Measurements from ENCODE around the gene ARL5A. TPM values are rescaled to one million over a fixed set of nuclear protein-coding genes. Genes with fewer than 3 reads are reported as not detected.
A peak's percentile ranks its signal among the peaks of the same experiment; 100 is the strongest.

The ARL5A gene
- total and polyA plus RNA-seq, 9 of the 15 experiments (the other 6 are each of a cell fraction or from before 2014, with no cell fraction given): 16.3 to 117 (median 88.4) TPM

DNA sequence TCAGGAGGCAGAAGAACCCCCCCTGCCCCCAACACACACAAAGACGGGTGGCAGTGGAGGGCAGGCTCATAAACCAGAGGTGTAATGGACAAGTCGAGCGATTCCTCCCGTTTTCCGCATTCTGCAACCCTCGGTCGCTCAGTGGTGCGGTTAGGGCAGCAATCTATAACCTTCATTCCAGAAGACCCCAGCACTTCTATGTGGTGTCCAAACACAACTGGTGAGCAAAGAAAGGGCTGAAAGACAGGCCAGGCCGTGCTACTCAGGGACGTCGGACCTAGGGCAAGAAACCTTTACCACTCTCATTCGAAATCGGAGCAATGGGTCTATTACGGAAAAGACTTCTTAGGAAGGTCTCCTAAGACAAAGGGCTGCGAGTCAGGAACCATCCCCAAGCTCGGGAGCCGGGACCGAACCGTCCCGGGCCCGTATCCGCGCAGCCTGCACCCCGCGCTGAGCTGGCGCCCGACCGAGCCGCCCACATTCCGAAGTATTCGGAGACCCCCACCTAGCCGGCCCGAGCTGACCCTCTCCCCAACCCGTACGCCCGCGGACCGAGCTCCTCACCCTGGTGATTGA lies 568 bp downstream of the ARL5A start (continued):
- no peak for TF ChIP-seq ZNF311 (CRISPR knock-in tag; IDR thresholded peaks at IDR 0.05)
- TF ChIP-seq RHOXF2B (CRISPR knock-in tag; conservative IDR thresholded peaks at IDR 0.05): 0 out of 2 replicates have a peak, but pooled peaks have one; percentile 32
- TF ChIP-seq SMARCA5 (IDR thresholded peaks at IDR 0.05): peak; percentile 30; the same call in 1 of the 2 replicates
- TF ChIP-seq MYC (IDR thresholded peaks at IDR 0.05; ENCODE audit: low read depth, low read length): no peak
- TF ChIP-seq MYC (CRISPR knock-in tag; IDR thresholded peaks at IDR 0.05; ENCODE audit: borderline replicate concordance, low read depth): peak; percentile 88
- TF ChIP-seq ZBTB7A (IDR thresholded peaks at IDR 0.05; ENCODE audit: borderline replicate concordance, control insufficient read depth, low read depth, low read length): 0 out of 2 replicates have a peak, but pooled peaks have one; percentile 72
- TF ChIP-seq SLC30A9 (CRISPR knock-in tag; IDR thresholded peaks at IDR 0.05): no peak
- peak in 1 of 2 experiments; percentile 14; a peak in 1 of 4 replicates for TF ChIP-seq ARNT (IDR thresholded peaks at IDR 0.05)
- peak; percentile 69 for TF ChIP-seq RBM25 (IDR thresholded peaks at IDR 0.05; ENCODE audit: low read depth, low read length, severe bottlenecking)
- 0 out of 2 replicates have a peak, but pooled peaks have one; percentile 32 for TF ChIP-seq ADNP (tag; IDR thresholded peaks at IDR 0.05)
- TF ChIP-seq, protein P1, sequence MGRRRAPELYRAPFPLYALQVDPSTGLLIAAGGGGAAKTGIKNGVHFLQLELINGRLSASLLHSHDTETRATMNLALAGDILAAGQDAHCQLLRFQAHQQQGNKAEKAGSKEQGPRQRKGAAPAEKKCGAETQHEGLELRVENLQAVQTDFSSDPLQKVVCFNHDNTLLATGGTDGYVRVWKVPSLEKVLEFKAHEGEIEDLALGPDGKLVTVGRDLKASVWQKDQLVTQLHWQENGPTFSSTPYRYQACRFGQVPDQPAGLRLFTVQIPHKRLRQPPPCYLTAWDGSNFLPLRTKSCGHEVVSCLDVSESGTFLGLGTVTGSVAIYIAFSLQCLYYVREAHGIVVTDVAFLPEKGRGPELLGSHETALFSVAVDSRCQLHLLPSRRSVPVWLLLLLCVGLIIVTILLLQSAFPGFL (CRISPR knock-in tag; IDR thresholded peaks at IDR 0.05): no peak
- TF ChIP-seq ZNF316 (IDR thresholded peaks at IDR 0.05): no peak
- TF ChIP-seq ZKSCAN8 (CRISPR knock-in tag; IDR thresholded peaks at IDR 0.05): no peak
- peak; percentile 45 for TF ChIP-seq CHD1 (IDR thresholded peaks at IDR 0.05; ENCODE audit: low read length)
- TF ChIP-seq NFRKB (IDR thresholded peaks at IDR 0.05; ENCODE audit: low read depth): 0 out of 2 replicates have a peak, but pooled peaks have one; percentile 58
- TF ChIP-seq NFIC (IDR thresholded peaks at IDR 0.05): 0 out of 2 replicates have a peak, but pooled peaks have one; percentile 6
- TF ChIP-seq, protein P2, sequence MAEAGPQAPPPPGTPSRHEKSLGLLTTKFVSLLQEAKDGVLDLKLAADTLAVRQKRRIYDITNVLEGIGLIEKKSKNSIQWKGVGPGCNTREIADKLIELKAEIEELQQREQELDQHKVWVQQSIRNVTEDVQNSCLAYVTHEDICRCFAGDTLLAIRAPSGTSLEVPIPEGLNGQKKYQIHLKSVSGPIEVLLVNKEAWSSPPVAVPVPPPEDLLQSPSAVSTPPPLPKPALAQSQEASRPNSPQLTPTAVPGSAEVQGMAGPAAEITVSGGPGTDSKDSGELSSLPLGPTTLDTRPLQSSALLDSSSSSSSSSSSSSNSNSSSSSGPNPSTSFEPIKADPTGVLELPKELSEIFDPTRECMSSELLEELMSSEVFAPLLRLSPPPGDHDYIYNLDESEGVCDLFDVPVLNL (CRISPR knock-in tag; IDR thresholded peaks at IDR 0.05; ENCODE audit: low read depth): no peak
- TF ChIP-seq NKRF (IDR thresholded peaks at IDR 0.05; ENCODE audit: borderline replicate concordance): 0 out of 2 replicates have a peak, but pooled peaks have one; percentile 13
- peak in 1 of 2 experiments; percentile 80; a peak in 2 of 4 replicates for TF ChIP-seq KDM1A (IDR thresholded peaks at IDR 0.05)
- 0 out of 2 replicates have a peak, but pooled peaks have one; percentile 12 for TF ChIP-seq BRD4 (IDR thresholded peaks at IDR 0.05)
- TF ChIP-seq HDAC1 (IDR thresholded peaks at IDR 0.05): 0 out of 4 replicates have a peak, but pooled peaks of 1 of the 2 experiments have one; percentile 51

All from K562 (cell line).